GM12801 (cell line): ENCODE data around the gene CCDC27.

ENCODE experiments used
- CTCF ChIP-seq: IDR thresholded peaks from one replicate; pipeline ENCODE4 v1.5.1; 2011; ENCODE audit warnings: control low read depth; ENCODE audit not compliant: insufficient read length; ENCODE audit errors: extremely low read depth

The CCDC27 gene

GRCh38 chr1:3729594-3730542 is 22.4 kb upstream of the CCDC27 start:
- no peak for TF ChIP-seq CTCF

GRCh38 chr1:3730543-3731247 is 21.6 kb upstream of the CCDC27 start:
- no peak for TF ChIP-seq CTCF

DNA sequence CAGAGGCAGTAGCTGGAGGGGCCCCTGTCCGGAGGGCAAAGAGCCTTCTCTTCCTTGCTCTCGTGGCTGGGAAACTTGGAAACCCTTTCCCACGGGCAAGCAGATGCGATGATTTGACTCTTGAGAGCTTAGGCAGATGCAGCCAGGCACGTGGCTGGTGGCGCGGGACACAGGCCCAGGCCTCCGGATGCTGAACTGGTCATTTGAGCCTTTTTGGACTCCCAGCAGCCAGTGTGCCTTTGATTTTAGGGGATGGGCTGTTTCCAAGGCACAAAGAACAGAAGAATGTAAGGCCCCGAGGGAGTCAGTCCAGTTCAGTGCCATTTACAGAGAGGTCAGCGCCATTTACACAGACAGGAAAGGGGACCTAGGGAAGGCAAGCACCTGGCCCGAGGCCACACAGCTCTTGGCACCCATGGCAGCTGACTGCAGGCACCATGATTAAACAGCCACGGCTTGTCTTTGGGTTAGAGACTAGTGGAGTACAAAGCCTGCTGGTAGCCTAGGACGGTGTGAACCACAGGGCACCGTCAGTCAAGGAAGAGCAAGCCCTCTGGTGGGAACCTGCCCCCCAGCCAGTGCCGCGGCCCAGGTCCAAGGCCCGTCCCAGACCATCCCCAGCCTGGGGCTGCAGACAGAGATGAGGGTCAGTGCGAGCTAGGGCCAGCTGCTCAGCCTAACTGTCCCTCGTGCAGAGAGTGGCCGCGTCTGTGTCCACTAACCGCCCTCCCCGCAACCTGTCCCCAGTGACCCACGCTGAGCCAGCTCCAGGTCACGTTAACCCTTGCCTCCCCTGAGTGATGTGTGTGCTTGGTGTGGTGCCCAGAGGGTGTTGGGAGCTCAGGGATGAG is 20.4 kb upstream of the CCDC27 start:
- no peak for TF ChIP-seq CTCF

DNA sequence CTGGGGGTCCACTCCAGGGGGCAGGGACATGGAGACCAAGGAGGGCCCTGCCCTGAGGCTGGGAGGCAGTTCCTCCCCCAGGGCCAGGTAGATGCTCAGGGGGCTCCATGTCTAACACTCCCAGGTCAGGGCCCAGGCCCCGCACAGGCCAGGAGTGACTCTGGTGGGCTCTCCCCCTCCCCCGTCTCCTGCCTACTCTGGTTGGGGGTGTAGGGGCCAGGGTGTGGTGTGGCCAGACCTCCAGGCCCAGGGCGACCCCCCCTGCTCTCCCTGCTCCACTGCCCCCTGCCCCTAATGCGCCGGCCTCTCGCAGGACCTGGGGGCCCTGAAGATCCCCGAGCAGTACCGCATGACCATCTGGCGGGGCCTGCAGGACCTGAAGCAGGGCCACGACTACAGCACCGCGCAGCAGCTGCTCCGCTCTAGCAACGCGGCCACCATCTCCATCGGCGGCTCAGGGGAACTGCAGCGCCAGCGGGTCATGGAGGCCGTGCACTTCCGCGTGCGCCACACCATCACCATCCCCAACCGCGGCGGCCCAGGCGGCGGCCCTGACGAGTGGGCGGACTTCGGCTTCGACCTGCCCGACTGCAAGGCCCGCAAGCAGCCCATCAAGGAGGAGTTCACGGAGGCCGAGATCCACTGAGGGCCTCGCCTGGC is 19.7 kb upstream of the CCDC27 start:
- no peak for TF ChIP-seq CTCF

DNA sequence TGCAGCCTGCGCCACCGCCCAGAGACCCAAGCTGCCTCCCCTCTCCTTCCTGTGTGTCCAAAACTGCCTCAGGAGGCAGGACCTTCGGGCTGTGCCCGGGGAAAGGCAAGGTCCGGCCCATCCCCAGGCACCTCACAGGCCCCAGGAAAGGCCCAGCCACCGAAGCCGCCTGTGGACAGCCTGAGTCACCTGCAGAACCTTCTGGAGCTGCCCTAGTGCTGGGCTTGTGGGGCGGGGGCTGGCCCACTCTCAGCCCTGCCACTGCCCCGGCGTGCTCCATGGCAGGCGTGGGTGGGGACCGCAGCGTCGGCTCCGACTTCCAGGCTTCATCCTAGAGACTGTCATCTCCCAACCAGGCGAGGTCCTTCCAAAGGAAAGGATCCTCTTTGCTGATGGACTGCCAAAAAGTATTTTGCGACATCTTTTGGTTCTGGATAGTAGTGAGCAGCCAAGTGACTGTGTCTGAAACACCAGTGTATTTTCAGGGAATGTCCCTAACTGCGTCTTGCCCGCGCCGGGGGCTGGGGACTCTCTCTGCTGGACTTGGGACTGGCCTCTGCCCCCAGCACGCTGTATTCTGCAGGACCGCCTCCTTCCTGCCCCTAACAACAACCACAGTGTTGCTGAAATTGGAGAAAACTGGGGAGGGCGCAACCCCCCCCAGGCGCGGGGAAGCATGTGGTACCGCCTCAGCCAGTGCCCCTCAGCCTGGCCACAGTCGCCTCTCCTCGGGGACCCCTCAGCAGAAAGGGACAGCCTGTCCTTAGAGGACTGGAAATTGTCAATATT is 19.0 kb upstream of the CCDC27 start:
- TF ChIP-seq CTCF, result no peak

DNA sequence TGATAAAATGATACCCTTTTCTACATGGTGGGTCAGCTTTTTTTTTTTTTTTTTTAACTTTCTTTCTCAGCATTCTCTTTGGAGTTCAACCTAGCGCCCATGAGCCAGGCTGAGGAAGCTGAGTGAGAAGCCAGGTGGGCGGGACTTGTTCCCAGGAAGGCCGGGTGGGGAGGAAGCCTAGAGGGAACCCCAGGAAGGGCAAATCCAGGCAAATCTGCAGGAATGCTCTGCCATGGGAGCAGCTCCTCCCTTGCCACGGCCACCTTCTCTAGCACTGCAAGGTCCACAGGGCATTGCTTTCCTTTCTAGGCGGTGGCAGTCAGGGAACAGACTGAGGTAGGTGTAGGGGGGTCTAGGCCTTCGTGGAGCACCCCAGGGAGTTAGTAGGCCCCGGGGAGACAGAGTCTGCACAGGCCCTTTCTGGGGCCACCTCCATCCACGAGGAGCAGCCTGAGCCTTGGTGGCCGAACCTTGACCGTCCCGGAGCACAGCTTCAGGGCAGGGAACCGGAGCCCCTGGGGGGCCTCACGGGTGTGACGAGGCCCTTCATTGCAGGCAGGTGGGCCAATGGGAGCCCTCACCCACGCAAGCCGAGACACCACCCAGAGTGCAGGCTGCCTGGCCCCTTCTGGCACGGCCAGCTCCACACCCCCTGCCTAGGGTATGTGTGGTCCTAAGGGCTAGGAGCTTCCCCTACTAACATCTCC is 18.2 kb upstream of the CCDC27 start:
- TF ChIP-seq CTCF, result no peak
